GM23338 (cell line): ENCODE measurements around the gene SEMA4F. TPM values are rescaled to one million over a fixed set of nuclear protein-coding genes. Genes with fewer than 3 reads are reported as not detected.

Source experiments
- polyA plus RNA-seq: library from polyadenylated mRNA; unstranded; fragments of >200 nt; fragmentation: Nextera tagmentation; extraction: Ambion mirVana; gene quantifications from 2 replicates; pipeline ENCODE4 v1.2.1, GENCODE V29; 2016
- total RNA-seq: library from RNA; depleted of rRNA; stranded (reverse); fragments of >200 nt; shearing (Covaris generic); gene quantifications from 2 replicates; pipeline ENCODE4 v1.2.3, GENCODE V29; 2014; rRNA removed

The SEMA4F gene
- total and polyA plus RNA-seq, 2 experiments from 2014 or later, result 2.2 to 3.2 TPM

Other genes with a start within 250 kb of the SEMA4F start
- gene C2orf81, start 232.6 kb upstream of the SEMA4F start, total RNA-seq, result 4.6 TPM in 2 replicates
- 3.7 and 3.8 TPM in 2 replicates for gene C2orf81, start 232.6 kb upstream of the SEMA4F start, polyA plus RNA-seq
- 41.3 and 41.6 TPM in 2 replicates for gene WDR54, start 232.5 kb upstream of the SEMA4F start, total RNA-seq
- gene WDR54, start 232.5 kb upstream of the SEMA4F start, polyA plus RNA-seq, result 35.2 and 42.6 TPM in 2 replicates
- 42.8 and 50.0 TPM in 2 replicates for gene RTKN, start 212.3 kb upstream of the SEMA4F start, total RNA-seq
- 20.4 and 24.5 TPM in 2 replicates for gene RTKN, start 212.3 kb upstream of the SEMA4F start, polyA plus RNA-seq
- gene INO80B, start 199.2 kb upstream of the SEMA4F start, total RNA-seq, result 17.5 and 21.8 TPM in 2 replicates
- gene INO80B, start 199.2 kb upstream of the SEMA4F start, polyA plus RNA-seq, result 5.1 and 6.1 TPM in 2 replicates
- 52.4 and 64.4 TPM in 2 replicates for gene WBP1, start 195.8 kb upstream of the SEMA4F start, total RNA-seq
- gene WBP1, start 195.8 kb upstream of the SEMA4F start, polyA plus RNA-seq, result 53.0 and 62.0 TPM in 2 replicates
- 56.5 and 61.6 TPM in 2 replicates for gene MOGS, start 188.9 kb upstream of the SEMA4F start, total RNA-seq
- 9.7 and 10.4 TPM in 2 replicates for gene MOGS, start 188.9 kb upstream of the SEMA4F start, polyA plus RNA-seq
- 7.7 and 8.2 TPM in 2 replicates for gene MRPL53, start 181.6 kb upstream of the SEMA4F start, total RNA-seq
- 65.1 and 70.4 TPM in 2 replicates for gene MRPL53, start 181.6 kb upstream of the SEMA4F start, polyA plus RNA-seq
- gene CCDC142, start 171.2 kb upstream of the SEMA4F start, total RNA-seq, result 12.3 and 20.5 TPM in 2 replicates
- 5.1 and 5.8 TPM in 2 replicates for gene CCDC142, start 171.2 kb upstream of the SEMA4F start, polyA plus RNA-seq
- 29.2 and 29.6 TPM in 2 replicates for gene TTC31, start 171.2 kb upstream of the SEMA4F start, total RNA-seq
- gene TTC31, start 171.2 kb upstream of the SEMA4F start, polyA plus RNA-seq, result 13.1 and 15.8 TPM in 2 replicates
- 0.24 TPM in 1 of 2 replicates, not detected in the other for gene LBX2, start 154.6 kb upstream of the SEMA4F start, total RNA-seq
- gene LBX2, start 154.6 kb upstream of the SEMA4F start, polyA plus RNA-seq, result 0.57 and 0.82 TPM in 2 replicates
- gene PCGF1, start 146.6 kb upstream of the SEMA4F start, total RNA-seq, result 10.9 and 14.3 TPM in 2 replicates
- gene PCGF1, start 146.6 kb upstream of the SEMA4F start, polyA plus RNA-seq, result 13.1 and 13.4 TPM in 2 replicates
- 0.21 TPM in 1 of 2 replicates, not detected in the other for gene TLX2, start 139.8 kb upstream of the SEMA4F start, total RNA-seq
- 0.16 TPM in 1 of 2 replicates, not detected in the other for gene TLX2, start 139.8 kb upstream of the SEMA4F start, polyA plus RNA-seq
- gene DQX1, start 128.0 kb upstream of the SEMA4F start, total RNA-seq, result 0.52 and 0.74 TPM in 2 replicates
- 0.32 and 0.54 TPM in 2 replicates for gene DQX1, start 128.0 kb upstream of the SEMA4F start, polyA plus RNA-seq
- gene AUP1, start 124.5 kb upstream of the SEMA4F start, total RNA-seq, result 89.4 and 105 TPM in 2 replicates
- 98.7 and 101 TPM in 2 replicates for gene AUP1, start 124.5 kb upstream of the SEMA4F start, polyA plus RNA-seq
- gene HTRA2, start 124.3 kb upstream of the SEMA4F start, total RNA-seq, result 17.2 and 19.7 TPM in 2 replicates
- 17.8 and 19.5 TPM in 2 replicates for gene HTRA2, start 124.3 kb upstream of the SEMA4F start, polyA plus RNA-seq
- gene LOXL3, start 100.3 kb upstream of the SEMA4F start, total RNA-seq, result 12.2 and 14.9 TPM in 2 replicates
- 4.4 and 4.7 TPM in 2 replicates for gene LOXL3, start 100.3 kb upstream of the SEMA4F start, polyA plus RNA-seq
- gene DOK1, start 99.5 kb upstream of the SEMA4F start, total RNA-seq, result 14.6 and 15.5 TPM in 2 replicates
- 3.4 and 3.9 TPM in 2 replicates for gene DOK1, start 99.5 kb upstream of the SEMA4F start, polyA plus RNA-seq
- 5.2 and 12.1 TPM in 2 replicates for gene M1AP, start 5.9 kb upstream of the SEMA4F start, total RNA-seq
- gene M1AP, start 5.9 kb upstream of the SEMA4F start, polyA plus RNA-seq, result 2.8 and 5.1 TPM in 2 replicates
- 54.7 and 56.0 TPM in 2 replicates for gene HK2, start 179.9 kb downstream of the SEMA4F start, total RNA-seq
- 23.2 and 24.3 TPM in 2 replicates for gene HK2, start 179.9 kb downstream of the SEMA4F start, polyA plus RNA-seq